ENCODE results near the gene C17orf107.

C17orf107 gene

DNA sequence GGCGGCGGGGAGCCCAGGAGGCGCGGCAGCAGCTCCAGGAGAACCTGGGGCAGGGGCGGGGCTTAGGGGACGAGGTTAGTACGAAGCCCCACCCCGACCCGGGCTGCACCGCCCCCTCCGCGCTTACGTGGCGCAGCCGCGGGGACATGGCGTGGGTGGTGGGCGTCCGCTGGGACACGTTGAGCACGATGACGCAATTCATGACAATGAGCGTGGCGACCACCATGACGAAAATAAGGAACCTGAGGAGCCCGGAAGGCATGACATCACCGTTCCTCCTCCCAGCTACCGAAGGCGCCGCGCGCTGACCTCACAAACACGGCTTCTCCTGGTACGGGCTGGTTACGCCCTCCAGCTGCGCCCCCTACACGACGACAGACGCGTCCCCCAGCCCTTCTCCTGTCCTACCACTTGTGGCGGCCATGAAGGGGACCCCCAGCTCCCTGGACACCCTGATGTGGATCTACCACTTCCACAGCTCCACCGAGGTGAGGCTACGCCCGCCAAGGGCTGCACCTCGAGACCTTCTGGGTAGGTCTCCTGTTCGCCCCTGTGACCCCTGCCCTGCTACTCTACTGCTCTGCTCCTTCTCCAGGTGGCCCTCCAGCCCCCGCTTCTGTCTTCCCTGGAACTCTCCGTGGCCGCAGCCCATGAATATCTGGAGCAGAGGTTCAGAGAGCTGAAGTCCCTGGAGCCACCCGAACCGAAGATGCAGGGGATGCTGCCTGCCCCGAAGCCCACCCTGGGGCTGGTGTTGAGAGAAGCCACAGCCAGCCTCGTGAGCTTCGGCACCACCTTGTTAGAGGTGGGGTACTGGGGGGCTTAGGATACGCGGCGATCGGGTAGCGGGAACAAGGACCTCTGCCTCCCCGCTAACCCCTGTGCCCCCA, at the start of gene C17orf107:
Gene C17orf107 (plus strand): TSS at position 196 of the 890 bp plus-strand sequence. CDS start 227 bp downstream, at position 423.
- H3K9ac ChIP-seq (ENCODE audit: low read length) = no peak within 1 kb of the TSS
- H3K4me1 ChIP-seq (ENCODE audit: low read length) = peaks cover 10% of the 10 kb centered on the region
- no peak within 1 kb of the TSS for H2AFZ ChIP-seq (ENCODE audit: low read depth, low read length)
- TF ChIP-seq EZH2phosphoT487 (IDR thresholded peaks at IDR 0.05; ENCODE audit: low read depth) = no peak
- TF ChIP-seq, protein P1, sequence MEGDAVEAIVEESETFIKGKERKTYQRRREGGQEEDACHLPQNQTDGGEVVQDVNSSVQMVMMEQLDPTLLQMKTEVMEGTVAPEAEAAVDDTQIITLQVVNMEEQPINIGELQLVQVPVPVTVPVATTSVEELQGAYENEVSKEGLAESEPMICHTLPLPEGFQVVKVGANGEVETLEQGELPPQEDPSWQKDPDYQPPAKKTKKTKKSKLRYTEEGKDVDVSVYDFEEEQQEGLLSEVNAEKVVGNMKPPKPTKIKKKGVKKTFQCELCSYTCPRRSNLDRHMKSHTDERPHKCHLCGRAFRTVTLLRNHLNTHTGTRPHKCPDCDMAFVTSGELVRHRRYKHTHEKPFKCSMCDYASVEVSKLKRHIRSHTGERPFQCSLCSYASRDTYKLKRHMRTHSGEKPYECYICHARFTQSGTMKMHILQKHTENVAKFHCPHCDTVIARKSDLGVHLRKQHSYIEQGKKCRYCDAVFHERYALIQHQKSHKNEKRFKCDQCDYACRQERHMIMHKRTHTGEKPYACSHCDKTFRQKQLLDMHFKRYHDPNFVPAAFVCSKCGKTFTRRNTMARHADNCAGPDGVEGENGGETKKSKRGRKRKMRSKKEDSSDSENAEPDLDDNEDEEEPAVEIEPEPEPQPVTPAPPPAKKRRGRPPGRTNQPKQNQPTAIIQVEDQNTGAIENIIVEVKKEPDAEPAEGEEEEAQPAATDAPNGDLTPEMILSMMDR (IDR thresholded peaks at IDR 0.05; ENCODE audit: low read depth, low read length) = no peak
- H3K4me3 ChIP-seq (ENCODE audit: low read length) = no peak within 1 kb of the TSS
- H4K20me1 ChIP-seq (ENCODE audit: insufficient read depth, low read length) = no peaks in the 10 kb centered on the region
- no peaks in the 10 kb centered on the region for H3K36me3 ChIP-seq (replicated peaks; ENCODE audit: low read depth, low read length)
- no peaks in the 10 kb centered on the region for H3K27me3 ChIP-seq (ENCODE audit: low read depth, low read length)
- no peak within 1 kb of the TSS for H3K4me2 ChIP-seq (ENCODE audit: low read length)
- no peaks in the 10 kb centered on the region for H3K79me2 ChIP-seq (ENCODE audit: low read length)
- no peak within 1 kb of the TSS for H3K27ac ChIP-seq (ENCODE audit: low read length)
- no peaks in the 10 kb centered on the region for H3K9me3 ChIP-seq (ENCODE audit: insufficient read depth, low read length)

DNA sequence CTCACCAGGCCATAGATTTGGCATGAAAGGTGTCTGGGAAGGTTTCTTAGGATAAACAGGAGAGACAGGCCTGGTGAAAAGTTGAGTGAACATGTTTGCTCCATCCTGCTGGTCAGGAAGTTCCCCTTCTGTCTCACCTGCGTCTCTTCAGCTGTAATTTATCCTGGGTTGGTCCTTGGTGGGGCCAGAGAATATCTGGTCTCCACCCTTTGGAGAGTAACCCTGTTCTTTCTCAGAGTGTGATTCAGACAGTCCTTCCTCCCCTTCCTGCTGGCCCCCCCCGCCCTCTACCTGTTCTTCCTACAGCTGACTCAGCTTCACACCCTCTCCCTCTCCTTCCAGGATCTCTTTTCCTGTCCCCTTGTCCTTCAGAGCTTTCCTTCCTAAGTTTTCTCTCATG, 49.1 kb upstream of the C17orf107 start:
- Histone ChIP-seq H3K4me1 (ENCODE audit: low read length) (peaks cover 9% of the 10 kb centered on the region), H3K9ac (ENCODE audit: low read length) (no peak overlapping the region), H3K4me2 (ENCODE audit: low read length) (no peak overlapping the region), H3K36me3 (replicated peaks; ENCODE audit: low read depth, low read length) (no peaks in the 10 kb centered on the region), H3K79me2 (ENCODE audit: low read length) (peaks cover 18% of the 10 kb centered on the region), H3K27ac (ENCODE audit: low read length) (no peak overlapping the region), H2AFZ (ENCODE audit: low read depth, low read length) (no peak overlapping the region), H3K27me3 (ENCODE audit: low read depth, low read length) (no peaks in the 10 kb centered on the region), H3K4me3 (ENCODE audit: low read length) (no peak overlapping the region), H4K20me1 (ENCODE audit: insufficient read depth, low read length) (peaks cover 7% of the 10 kb centered on the region), H3K9me3 (ENCODE audit: insufficient read depth, low read length) (no peaks in the 10 kb centered on the region)
- TF ChIP-seq EZH2phosphoT487 (IDR thresholded peaks at IDR 0.05; ENCODE audit: low read depth) = no peak
- TF ChIP-seq, protein P1 (IDR thresholded peaks at IDR 0.05; ENCODE audit: low read depth, low read length) = no peak

GRCh38 chr17:4851084-4851483, 48.3 kb upstream of the C17orf107 start:
- H3K4me2 ChIP-seq (ENCODE audit: low read length) = no peak overlapping the region
- H3K27me3 ChIP-seq (ENCODE audit: low read depth, low read length) = no peaks in the 10 kb centered on the region
- no peak overlapping the region for H2AFZ ChIP-seq (ENCODE audit: low read depth, low read length)
- H3K9me3 ChIP-seq (ENCODE audit: insufficient read depth, low read length) = no peaks in the 10 kb centered on the region
- H3K36me3 ChIP-seq (replicated peaks; ENCODE audit: low read depth, low read length) = no peaks in the 10 kb centered on the region
- peaks cover 11% of the 10 kb centered on the region for H3K79me2 ChIP-seq (ENCODE audit: low read length)
- H3K4me3 ChIP-seq (ENCODE audit: low read length) = no peak overlapping the region
- no peak overlapping the region for H3K27ac ChIP-seq (ENCODE audit: low read length)
- no peak overlapping the region for H3K9ac ChIP-seq (ENCODE audit: low read length)
- peaks cover 7% of the 10 kb centered on the region for H4K20me1 ChIP-seq (ENCODE audit: insufficient read depth, low read length)
- H3K4me1 ChIP-seq (ENCODE audit: low read length) = peaks cover under 1% of the 10 kb centered on the region
- TF ChIP-seq EZH2phosphoT487 (IDR thresholded peaks at IDR 0.05; ENCODE audit: low read depth) = no peak
- TF ChIP-seq, protein P1 (IDR thresholded peaks at IDR 0.05; ENCODE audit: low read depth, low read length) = no peak

DNA sequence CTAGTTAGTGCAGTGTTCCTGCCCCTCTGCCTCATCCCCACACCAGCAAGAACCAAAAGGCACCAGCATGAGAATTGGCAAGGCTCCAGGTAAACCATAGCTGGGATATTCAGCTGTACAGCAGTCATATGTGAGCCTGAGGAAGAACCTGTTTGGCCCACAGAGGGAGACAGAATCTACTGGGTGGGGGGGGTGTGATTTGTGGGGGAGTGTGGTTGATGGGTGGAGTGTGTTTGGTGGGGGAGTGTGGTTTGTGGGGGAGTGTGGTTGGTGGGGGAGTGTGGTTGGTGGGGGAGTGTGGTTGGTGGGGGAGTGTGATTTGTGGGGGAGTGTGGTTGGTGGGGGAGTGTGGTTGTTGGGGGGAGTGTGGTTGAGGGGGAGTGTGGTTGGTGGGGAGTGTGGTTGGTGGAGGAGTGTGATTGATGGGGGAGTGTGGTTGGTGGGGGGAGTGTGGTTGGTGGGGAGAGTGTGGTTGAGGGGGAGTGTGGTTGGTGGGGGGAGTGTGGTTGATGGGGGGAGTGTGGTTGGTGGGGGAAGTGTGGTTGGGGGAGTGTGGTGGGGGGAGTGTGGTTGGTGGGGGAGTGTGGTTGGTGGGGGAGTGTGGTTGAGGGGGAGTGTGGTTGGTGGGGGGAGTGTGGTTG, 46.6 kb upstream of the C17orf107 start:
- H3K27me3 ChIP-seq (ENCODE audit: low read depth, low read length) = no peaks in the 10 kb centered on the region
- no peaks in the 10 kb centered on the region; the same call in 1 of the 2 replicates for H4K20me1 ChIP-seq (ENCODE audit: insufficient read depth, low read length)
- H2AFZ ChIP-seq (ENCODE audit: low read depth, low read length) = no peak overlapping the region
- TF ChIP-seq EZH2phosphoT487 (IDR thresholded peaks at IDR 0.05; ENCODE audit: low read depth) = no peak
- TF ChIP-seq, protein P1 (IDR thresholded peaks at IDR 0.05; ENCODE audit: low read depth, low read length) = no peak
- H3K27ac ChIP-seq (ENCODE audit: low read length) = no peak overlapping the region
- no peaks in the 10 kb centered on the region for H3K9me3 ChIP-seq (ENCODE audit: insufficient read depth, low read length)
- no peak overlapping the region for H3K4me2 ChIP-seq (ENCODE audit: low read length)
- no peaks in the 10 kb centered on the region for H3K36me3 ChIP-seq (replicated peaks; ENCODE audit: low read depth, low read length)
- no peak overlapping the region for H3K9ac ChIP-seq (ENCODE audit: low read length)
- H3K4me3 ChIP-seq (ENCODE audit: low read length) = no peak overlapping the region
- H3K79me2 ChIP-seq (ENCODE audit: low read length) = no peaks in the 10 kb centered on the region
- no peaks in the 10 kb centered on the region for H3K4me1 ChIP-seq (ENCODE audit: low read length)
